Measurements from ENCODE around the gene GABARAP. TPM values are rescaled to one million over a fixed set of nuclear protein-coding genes. Genes with fewer than 3 reads are reported as not detected.

Gene GABARAP
- total RNA-seq, 1 donor from 2014 or later: 147 TPM

- Mint-ChIP-seq H3K4me1 (ENCODE audit: low read depth) (peaks cover 44% of the 10 kb centered on the region), H3K9me3 (no peaks in the 10 kb centered on the region), H3K27ac (peak overlapping the region; percentile 91), H3K27me3 (ENCODE audit: low read depth) (no peaks in the 10 kb centered on the region), H3K4me3 (ENCODE audit: low read depth) (peak overlapping the region; percentile 99), H3K36me3 (ENCODE audit: low read depth) (peaks cover 49% of the 10 kb centered on the region)
- peak; percentile 47 for DNase-seq (ENCODE audit: low spot score)
- intact Hi-C loops (cut with micrococcal nuclease): loop anchor here (1.0 kb wide), 2 partner anchors 14 to 74 kb away; partner anchors contain the start of genes DVL2 and YBX2
Measured at GRCh38 chr17:7220593-7221277, 21.5 kb downstream of the GABARAP start.

GRCh38 chr17:7219812-7220592 is 22.2 kb downstream of the GABARAP start, which contains the start of the genes ACADVL and DLG4:
ACADVL (plus strand) TSS chr17:7219938; CDS start chr17:7219985, 47 bp downstream.
DLG4 (minus strand) TSS chr17:7219836.
- H3K27me3 Mint-ChIP-seq (ENCODE audit: low read depth): no peaks in the 10 kb centered on the region
- DNase-seq (ENCODE audit: low spot score): peak; percentile 67
- intact Hi-C loops (cut with micrococcal nuclease): loop anchor here (1.0 kb wide), 1 partner anchor 185 kb away; no protein-coding TSS in a partner anchor
- peaks cover 48% of the 10 kb centered on the region for H3K4me1 Mint-ChIP-seq (ENCODE audit: low read depth)
- H3K36me3 Mint-ChIP-seq (ENCODE audit: low read depth): peaks cover 45% of the 10 kb centered on the region
- peak within 1 kb of the TSS; percentile 99 for H3K4me3 Mint-ChIP-seq (ENCODE audit: low read depth)
- H3K9me3 Mint-ChIP-seq: no peaks in the 10 kb centered on the region
- peak within 1 kb of the TSS; percentile 98 for H3K27ac Mint-ChIP-seq

- peaks cover 40% of the 10 kb centered on the region for H3K36me3 Mint-ChIP-seq (ENCODE audit: low read depth)
- peak overlapping the region; percentile 99 for H3K4me3 Mint-ChIP-seq (ENCODE audit: low read depth)
- peaks cover 54% of the 10 kb centered on the region for H3K4me1 Mint-ChIP-seq (ENCODE audit: low read depth)
- intact Hi-C loops (cut with micrococcal nuclease): loop anchor here (1.0 kb wide), 1 partner anchor 184 kb away; no protein-coding TSS in a partner anchor
- no peaks in the 10 kb centered on the region for H3K27me3 Mint-ChIP-seq (ENCODE audit: low read depth)
- DNase-seq (ENCODE audit: low spot score): no peak
- no peaks in the 10 kb centered on the region for H3K9me3 Mint-ChIP-seq
- peak overlapping the region; percentile 98 for H3K27ac Mint-ChIP-seq
Measured at GRCh38 chr17:7219229-7219811, 22.9 kb downstream of the GABARAP start.

- H3K27me3 Mint-ChIP-seq (ENCODE audit: low read depth): no peaks in the 10 kb centered on the region
- peak overlapping the region; percentile 99 for H3K4me3 Mint-ChIP-seq (ENCODE audit: low read depth)
- peaks cover 34% of the 10 kb centered on the region for H3K36me3 Mint-ChIP-seq (ENCODE audit: low read depth)
- H3K27ac Mint-ChIP-seq: peak overlapping the region; percentile 2
- H3K9me3 Mint-ChIP-seq: no peaks in the 10 kb centered on the region
- intact Hi-C loops (cut with micrococcal nuclease): loop anchor here (1.0 kb wide), 1 partner anchor 183 kb away; no protein-coding TSS in a partner anchor
- H3K4me1 Mint-ChIP-seq (ENCODE audit: low read depth): peaks cover 60% of the 10 kb centered on the region
- DNase-seq (ENCODE audit: low spot score): no peak
Measured at GRCh38 chr17:7218758-7219157, 23.5 kb downstream of the GABARAP start.

GRCh38 chr17:7218166-7218565 is 24.1 kb downstream of the GABARAP start:
- Mint-ChIP-seq H3K4me3 (ENCODE audit: low read depth) (peak overlapping the region; percentile 26), H3K36me3 (ENCODE audit: low read depth) (peaks cover 28% of the 10 kb centered on the region), H3K27me3 (ENCODE audit: low read depth) (peaks cover 5% of the 10 kb centered on the region), H3K27ac (peak overlapping the region; percentile 23), H3K9me3 (no peaks in the 10 kb centered on the region), H3K4me1 (ENCODE audit: low read depth) (peaks cover 65% of the 10 kb centered on the region)
- DNase-seq (ENCODE audit: low spot score): no peak
- intact Hi-C loops (cut with micrococcal nuclease): no loop called here

- Mint-ChIP-seq H3K9me3 (no peaks in the 10 kb centered on the region), H3K4me3 (ENCODE audit: low read depth) (peak overlapping the region; percentile 60), H3K36me3 (ENCODE audit: low read depth) (peaks cover 22% of the 10 kb centered on the region), H3K27me3 (ENCODE audit: low read depth) (peaks cover 6% of the 10 kb centered on the region), H3K27ac (peak overlapping the region; percentile 69), H3K4me1 (ENCODE audit: low read depth) (peaks cover 65% of the 10 kb centered on the region)
- DNase-seq (ENCODE audit: low spot score): no peak
- intact Hi-C loops (cut with micrococcal nuclease): no loop called here
Measured at GRCh38 chr17:7217113-7217987, 24.9 kb downstream of the GABARAP start.

- peak overlapping the region; percentile 23 for H3K27ac Mint-ChIP-seq
- no peaks in the 10 kb centered on the region for H3K9me3 Mint-ChIP-seq
- intact Hi-C loops (cut with micrococcal nuclease): no loop called here
- H3K4me3 Mint-ChIP-seq (ENCODE audit: low read depth): peak overlapping the region; percentile 48
- peaks cover 12% of the 10 kb centered on the region for H3K27me3 Mint-ChIP-seq (ENCODE audit: low read depth)
- peaks cover 13% of the 10 kb centered on the region for H3K36me3 Mint-ChIP-seq (ENCODE audit: low read depth)
- no peak for DNase-seq (ENCODE audit: low spot score)
- H3K4me1 Mint-ChIP-seq (ENCODE audit: low read depth): peaks cover 63% of the 10 kb centered on the region
Measured at GRCh38 chr17:7216242-7217112, 25.8 kb downstream of the GABARAP start.

- Mint-ChIP-seq H3K27me3 (ENCODE audit: low read depth) (peaks cover 12% of the 10 kb centered on the region), H3K36me3 (ENCODE audit: low read depth) (peaks cover 5% of the 10 kb centered on the region), H3K27ac (peak overlapping the region; percentile 23), H3K4me1 (ENCODE audit: low read depth) (peaks cover 55% of the 10 kb centered on the region), H3K9me3 (no peaks in the 10 kb centered on the region), H3K4me3 (ENCODE audit: low read depth) (peak overlapping the region; percentile 48)
- intact Hi-C loops (cut with micrococcal nuclease): loop anchor here (2.0 kb wide), 2 partner anchors 91 to 181 kb away; partner anchors contain the start of gene EIF5A
- DNase-seq (ENCODE audit: low spot score): no peak
Measured at GRCh38 chr17:7215652-7216180, 26.5 kb downstream of the GABARAP start.

- intact Hi-C loops (cut with micrococcal nuclease): loop anchor here (2.0 kb wide), 2 partner anchors 92 to 180 kb away; partner anchors contain the start of gene EIF5A
Measured at GRCh38 chr17:7215136-7215638, 27.1 kb downstream of the GABARAP start.

GRCh38 chr17:7214300-7215135 is 27.7 kb downstream of the GABARAP start:
- intact Hi-C loops (cut with micrococcal nuclease): loop anchor here (1.0 to 2.0 kb wide), 4 partner anchors 9 to 180 kb away; partner anchors contain the start of genes EIF5A and PHF23
- peaks cover 15% of the 10 kb centered on the region for H3K27me3 Mint-ChIP-seq (ENCODE audit: low read depth)
- peak; percentile 99 for DNase-seq (ENCODE audit: low spot score)
- peak overlapping the region; percentile 85 for H3K4me3 Mint-ChIP-seq (ENCODE audit: low read depth)
- no peaks in the 10 kb centered on the region for H3K36me3 Mint-ChIP-seq (ENCODE audit: low read depth)
- no peaks in the 10 kb centered on the region for H3K9me3 Mint-ChIP-seq
- peaks cover 48% of the 10 kb centered on the region for H3K4me1 Mint-ChIP-seq (ENCODE audit: low read depth)
- H3K27ac Mint-ChIP-seq: peak overlapping the region; percentile 93

More at GRCh38 chr17:7215136-7215638, 27.1 kb downstream of the GABARAP start:
- no peak for DNase-seq (ENCODE audit: low spot score)
- H3K36me3 Mint-ChIP-seq (ENCODE audit: low read depth): no peaks in the 10 kb centered on the region
- H3K27ac Mint-ChIP-seq: peak overlapping the region; percentile 93
- peaks cover 50% of the 10 kb centered on the region for H3K4me1 Mint-ChIP-seq (ENCODE audit: low read depth)
- H3K27me3 Mint-ChIP-seq (ENCODE audit: low read depth): peaks cover 13% of the 10 kb centered on the region
- peak overlapping the region; percentile 85 for H3K4me3 Mint-ChIP-seq (ENCODE audit: low read depth)
- H3K9me3 Mint-ChIP-seq: no peaks in the 10 kb centered on the region
